Left ventricle myocardium superior (tissue), 1 donor: Measurements from ENCODE around the gene CCDC91. TPM values are rescaled to one million over a fixed set of nuclear protein-coding genes. Genes with fewer than 3 reads are reported as not detected.
"Not testable (repeated sequence)": the region's sequence is repeated elsewhere in the genome, so short reads cannot be mapped to it uniquely, and the experiment has no call there.

ENCODE experiments used
- ATAC-seq: fragments of 200-7000 bp; cut with Tn5 transposase; one replicate; pipeline ENCODE4 v1.9.1; 2020; ENCODE audit warnings: mild to moderate bottlenecking, moderate library complexity
- DNase-seq: peaks from one replicate; pipeline ENCODE4 v3.0.0-alpha.2; 2020
- intact Hi-C: fragments of 100-400 bp; cut with micrococcal nuclease; formaldehyde crosslinking; loops from one replicate; pipeline ENCODE4 v1.11.0; 2022
- total RNA-seq: library from RNA; stranded (reverse); fragmentation: NEBNext Ultra II Directional; extraction: Animal tissue kit (Norgen Biotek cat#: 25700); gene quantifications from one replicate; pipeline ENCODE4 v1.2.1, GENCODE V29; 2021
- donor health status: DM: no; HTN: yes; CAD: no; lungs with severe emphysema.

The CCDC91 gene
- total RNA-seq, 1 donor from 2014 or later, result 46.0 TPM

DNA sequence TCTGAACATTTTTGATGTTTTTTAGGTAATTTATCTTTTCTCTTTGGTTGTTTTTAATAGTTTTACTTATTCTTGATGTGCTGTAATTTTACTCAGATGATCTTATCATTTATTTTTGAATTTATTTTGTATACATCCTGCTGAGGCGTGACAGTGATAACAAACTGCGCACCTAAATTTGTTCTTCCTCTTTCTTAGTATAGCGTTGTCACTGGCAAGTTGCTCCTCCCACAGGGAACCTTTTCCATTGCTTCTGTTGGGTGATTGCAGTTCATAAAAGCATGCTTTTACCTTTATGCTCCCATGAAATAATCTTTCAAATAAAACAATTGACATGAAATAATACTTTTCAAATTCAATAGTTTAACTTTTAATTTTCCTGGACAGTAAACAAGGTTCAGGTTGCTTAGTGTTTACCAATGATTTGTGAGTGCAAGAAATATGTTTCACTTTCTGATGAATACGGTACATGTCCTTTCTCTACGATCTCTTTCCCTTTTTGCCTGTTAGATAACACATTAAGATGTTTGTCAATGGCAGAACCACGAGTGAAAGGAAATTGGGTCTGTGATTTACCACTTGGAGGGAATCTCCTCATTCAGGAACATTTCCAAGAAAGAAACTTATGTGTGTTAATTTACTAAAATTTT, 223.3 kb downstream of the CCDC91 start:
- ATAC-seq, result no peak
- intact Hi-C loops, result no loop called here

DNA sequence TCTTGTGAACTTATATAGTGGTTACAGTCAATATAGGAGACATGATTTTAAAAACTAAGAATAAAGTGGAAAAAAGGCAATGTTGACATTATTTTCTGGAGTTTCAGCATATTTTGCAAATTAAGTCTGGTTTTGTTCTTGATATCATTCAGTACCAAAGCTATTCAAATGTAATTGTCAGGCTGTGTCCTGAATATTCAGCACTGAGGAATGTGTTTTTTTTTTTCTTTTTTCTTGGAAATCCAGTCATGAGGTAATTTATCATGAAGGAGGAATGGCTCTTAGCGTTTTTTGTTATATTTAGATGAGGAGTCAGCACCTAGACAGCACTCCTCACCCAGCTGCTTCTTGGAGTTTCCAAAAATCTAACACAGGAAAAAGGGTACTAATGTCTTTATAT, 225.5 kb downstream of the CCDC91 start:
- ATAC-seq, result no peak
- intact Hi-C loops, result no loop called here
- no peak for DNase-seq

More for the DNA sequence above, 223.3 kb downstream of the CCDC91 start:
- DNase-seq, result no peak

DNA sequence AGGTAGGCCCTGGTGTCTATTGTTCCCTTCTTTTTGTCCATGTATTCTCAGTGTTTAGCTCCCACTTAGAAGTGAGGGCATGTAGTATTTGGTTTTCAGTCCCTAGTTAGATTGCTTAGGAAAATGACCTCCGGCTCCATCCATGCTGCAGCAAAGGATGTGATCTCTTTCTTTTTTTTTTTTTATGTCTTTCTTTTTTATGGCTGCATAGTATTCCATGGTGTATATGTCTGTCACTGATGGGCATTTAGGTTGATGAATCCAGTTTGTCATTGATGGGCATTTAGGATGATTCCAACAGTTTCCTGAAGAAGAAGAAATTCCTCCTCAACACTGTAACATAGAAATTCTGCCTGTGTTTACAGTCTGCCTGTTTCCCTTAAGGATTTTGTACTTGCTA, 231.1 kb downstream of the CCDC91 start:
- intact Hi-C loops, result no loop called here
- DNase-seq, result no peak
- ATAC-seq, result no peak

DNA sequence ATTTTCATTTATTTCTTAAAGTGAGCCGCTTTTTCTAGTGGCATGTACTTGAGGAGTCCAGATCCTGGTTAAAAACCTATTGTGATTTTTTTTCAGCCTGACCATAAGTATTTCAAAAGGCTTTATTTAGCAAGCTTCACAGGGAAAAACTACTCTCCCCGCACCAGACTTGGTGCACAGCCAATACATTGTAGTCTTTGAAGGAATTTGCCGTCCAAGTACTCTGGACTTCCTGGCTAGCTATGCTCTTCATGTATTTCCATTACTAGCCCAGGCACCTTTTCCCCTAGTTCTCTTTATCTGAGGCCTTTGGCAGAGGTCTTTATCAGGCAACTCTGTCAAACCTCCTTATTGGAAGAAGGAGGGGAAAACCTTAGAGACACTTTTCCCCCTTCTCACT, 234.7 kb downstream of the CCDC91 start:
- intact Hi-C loops, result no loop called here
- no peak for DNase-seq
- peak; percentile 67 for ATAC-seq

DNA sequence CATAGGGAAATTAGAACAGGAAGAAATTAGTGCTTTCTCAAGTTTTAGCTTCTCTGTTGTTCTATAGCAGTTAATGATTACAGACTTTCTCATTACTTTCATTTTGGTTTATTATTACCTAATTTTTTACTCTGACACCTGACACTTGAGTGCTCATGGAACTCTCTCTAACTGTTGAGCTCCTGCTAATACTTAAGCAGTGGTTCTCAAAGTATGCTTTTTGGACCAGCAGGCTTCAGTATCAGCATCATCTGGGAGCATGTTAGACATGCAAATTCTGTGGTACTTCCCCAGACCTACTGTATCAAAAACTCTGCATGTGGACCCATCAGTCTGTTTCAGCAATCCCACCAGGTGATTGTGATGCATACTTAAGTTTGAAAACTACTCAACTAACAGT, 235.3 kb downstream of the CCDC91 start:
- DNase-seq (no peak), ATAC-seq (no peak)
- intact Hi-C loops, result no loop called here

DNA sequence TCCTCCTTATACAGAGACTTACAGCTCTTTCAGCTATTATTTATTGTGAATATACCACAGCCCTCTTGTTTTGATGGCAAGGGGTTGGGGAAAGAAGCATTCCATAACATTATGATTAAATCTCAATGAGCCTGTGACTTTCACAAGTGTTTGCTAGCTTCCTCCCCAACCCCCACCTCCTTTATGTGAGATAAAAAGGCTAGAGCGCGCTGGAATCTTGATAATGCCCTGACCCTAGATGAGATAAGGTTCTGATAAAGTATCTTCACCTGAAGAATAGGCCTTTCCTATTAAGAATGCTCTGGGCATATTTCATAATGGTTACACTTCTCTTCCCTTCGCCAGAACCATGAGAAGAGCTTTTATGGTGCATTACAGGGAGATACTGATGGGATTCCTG, 236.8 kb downstream of the CCDC91 start:
- no peak for DNase-seq
- no peak for ATAC-seq
- intact Hi-C loops, result no loop called here

DNA sequence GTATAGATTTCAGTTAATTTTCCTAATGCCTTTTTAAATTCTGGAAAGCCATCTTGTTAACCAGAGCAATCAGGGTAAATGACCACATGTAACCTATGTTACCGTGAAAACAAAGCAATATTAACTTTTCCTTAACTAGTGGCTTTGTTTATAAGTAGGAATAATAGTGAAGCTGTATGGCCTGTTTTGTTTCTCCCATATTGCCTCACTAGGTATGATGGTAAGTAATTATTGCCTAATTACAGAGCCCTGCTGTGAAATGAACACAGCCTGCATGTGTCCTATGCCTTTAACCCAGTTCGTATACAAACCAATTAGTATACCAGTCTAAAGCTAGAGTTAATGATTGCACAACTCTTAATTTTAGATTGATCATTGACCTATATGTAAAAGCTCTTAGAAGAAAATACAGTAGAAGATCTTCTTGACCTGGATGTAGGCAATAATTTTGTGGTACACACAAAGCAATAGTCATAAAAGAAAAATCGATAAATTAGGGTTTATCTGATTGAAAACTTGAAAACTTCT, 249.9 kb downstream of the CCDC91 start:
- DNase-seq (no peak), ATAC-seq (no peak)
- intact Hi-C loops, result no loop called here

DNA sequence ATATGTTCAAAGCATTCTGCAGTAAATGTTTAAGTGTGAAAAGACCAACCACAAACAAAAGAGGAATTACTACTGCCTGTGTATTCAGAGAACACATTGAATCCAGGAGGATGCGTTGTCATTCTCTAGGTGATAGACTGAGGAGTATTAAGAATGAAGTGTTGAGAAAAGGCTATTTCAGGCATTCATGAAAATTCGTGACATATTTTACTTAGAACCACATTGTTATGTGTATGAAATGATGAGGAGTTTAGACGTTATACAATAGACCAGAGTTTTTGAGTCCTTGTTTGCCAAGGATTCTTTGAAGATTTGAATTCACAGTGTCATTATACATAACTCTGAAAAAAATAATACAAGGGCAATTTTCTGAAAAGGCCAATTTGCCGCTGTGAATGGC, 251.8 kb downstream of the CCDC91 start:
- ATAC-seq (no peak), DNase-seq (no peak)
- intact Hi-C loops, result no loop called here

DNA sequence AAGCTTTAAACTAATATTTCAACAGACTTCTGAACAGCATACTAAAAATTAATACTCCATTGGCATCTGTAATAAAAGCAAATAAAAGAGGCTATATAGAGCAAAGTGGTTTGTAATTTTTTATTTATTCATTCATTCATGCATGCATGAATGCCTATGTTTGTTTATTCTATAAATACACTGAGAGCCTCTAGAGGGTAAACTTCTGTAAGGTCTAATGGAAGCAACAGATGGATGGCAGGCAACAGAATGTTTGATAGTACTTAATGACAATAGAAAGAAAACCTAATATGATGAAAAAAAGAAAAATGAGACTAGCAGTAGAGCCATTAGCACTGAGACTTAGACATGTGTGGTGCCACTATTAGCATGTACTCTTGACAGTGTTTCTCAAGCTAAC, 253.1 kb downstream of the CCDC91 start:
- ATAC-seq (no peak), DNase-seq (no peak)
- intact Hi-C loops, result no loop called here

DNA sequence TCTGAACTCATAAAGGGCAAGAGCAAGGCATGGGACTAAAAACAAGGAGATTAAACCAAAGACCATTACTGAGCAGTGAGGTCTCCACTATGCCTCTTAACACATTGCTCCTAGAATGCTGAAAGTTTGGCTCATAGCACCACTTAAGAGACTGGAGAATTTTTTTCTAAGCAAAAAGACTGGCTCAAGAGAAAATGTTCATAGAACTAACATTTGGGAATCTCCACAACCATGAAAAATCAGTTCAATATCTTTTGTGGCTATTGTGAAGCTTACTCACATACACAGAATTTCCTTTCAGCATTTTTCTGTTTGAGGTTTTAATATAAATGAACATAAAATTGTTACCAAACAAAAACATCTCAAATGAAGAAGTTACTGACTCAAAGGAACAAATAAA, 255.8 kb downstream of the CCDC91 start:
- intact Hi-C loops, result no loop called here
- DNase-seq (no peak), ATAC-seq (no peak)

DNA sequence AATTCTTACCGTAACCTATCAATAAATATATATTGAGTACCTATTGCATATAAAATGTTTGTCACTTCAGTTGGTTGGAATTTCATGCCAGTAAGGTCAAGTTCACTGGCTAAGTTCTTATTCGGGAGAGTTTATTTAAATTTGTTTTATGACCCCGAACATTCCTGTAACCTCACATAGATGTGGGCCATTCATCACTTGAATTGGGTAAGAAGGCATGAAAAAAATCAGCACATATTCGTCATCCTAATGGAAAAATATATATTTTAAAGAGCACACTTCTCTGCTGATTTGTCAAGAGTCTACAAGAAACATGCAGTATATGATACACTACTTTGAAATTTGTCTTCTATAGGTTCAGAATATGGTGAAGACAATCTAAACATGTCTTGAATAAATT, 263.4 kb downstream of the CCDC91 start:
- intact Hi-C loops, result no loop called here
- no peak for ATAC-seq

DNA sequence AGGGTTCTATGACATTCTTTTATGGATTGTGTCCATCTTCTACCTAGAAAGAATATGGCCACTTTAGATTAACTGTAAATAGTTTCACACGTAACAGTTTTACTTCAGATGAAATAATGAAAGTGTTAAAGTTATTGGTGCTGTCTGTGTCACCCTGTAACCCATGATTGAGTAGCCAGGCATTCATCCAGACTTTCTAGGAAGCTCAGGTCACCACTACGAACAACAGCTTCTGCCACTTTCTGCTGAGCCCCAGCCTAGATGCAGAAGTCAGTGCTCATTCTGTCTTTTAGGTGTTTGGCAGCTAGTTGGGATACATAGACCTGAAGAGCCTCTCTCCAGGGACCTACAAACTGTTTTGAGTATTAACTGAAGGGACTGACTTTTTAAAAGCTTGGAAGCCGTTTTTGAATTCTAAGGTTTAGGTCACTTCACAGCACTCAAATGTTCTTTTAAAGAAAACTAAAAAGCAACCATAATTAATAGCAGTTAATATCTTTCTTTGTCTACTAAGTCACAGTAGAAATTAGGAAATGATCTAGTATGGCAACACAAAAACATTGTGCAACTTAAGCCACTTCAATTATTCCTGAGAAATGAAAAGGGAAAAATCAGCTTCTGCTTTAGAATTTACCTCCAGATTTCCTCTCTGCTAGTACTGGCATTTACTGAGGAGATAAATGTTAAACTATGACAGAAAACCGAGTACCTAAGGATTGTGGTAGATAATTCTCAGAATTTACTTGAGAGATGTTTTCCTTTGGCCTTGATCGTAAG, 266.9 kb downstream of the CCDC91 start:
- DNase-seq (no peak), ATAC-seq (peak; percentile 50)
- intact Hi-C loops, result no loop called here

More for the DNA sequence above, 263.4 kb downstream of the CCDC91 start:
- no peak for DNase-seq

DNA sequence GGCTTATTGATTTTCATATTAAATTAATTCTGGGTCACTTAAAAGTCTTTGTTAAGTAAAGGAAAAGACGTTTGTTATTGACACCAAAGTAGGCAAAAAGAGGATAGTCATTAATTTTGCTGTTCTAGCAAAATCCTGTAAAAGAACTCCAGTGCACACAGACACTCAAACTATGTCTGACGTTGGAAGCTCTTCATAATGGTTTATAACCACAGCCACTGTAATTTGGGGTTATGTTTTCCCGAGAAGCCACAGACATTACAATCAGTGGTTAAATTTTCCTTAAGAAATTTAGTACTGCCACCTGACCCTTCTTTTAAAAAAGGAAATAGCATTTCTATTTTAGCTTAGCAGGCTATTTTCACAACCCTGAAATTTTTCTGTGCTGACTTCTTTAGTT, 267.5 kb downstream of the CCDC91 start:
- no peak for DNase-seq
- ATAC-seq, result no peak
- intact Hi-C loops, result no loop called here

DNA sequence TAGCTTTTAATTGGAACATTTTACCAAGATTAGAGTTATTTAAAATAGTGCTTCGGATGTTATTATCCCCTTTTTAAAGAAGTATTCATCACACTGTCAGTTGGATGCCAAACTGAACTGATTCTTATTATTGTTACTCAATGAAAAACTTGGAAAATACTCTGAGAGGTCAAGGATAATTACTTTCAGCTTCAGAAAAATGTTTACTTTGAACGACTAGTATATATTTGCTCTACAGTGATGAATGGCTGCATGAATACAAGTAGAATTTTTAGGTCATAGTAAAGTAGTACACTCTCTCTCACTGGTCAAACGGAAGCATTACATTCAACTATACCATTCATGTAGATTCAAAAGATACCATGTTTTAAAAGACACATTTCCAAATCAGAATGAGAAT, 269.2 kb downstream of the CCDC91 start:
- DNase-seq (no peak), ATAC-seq (no peak)
- intact Hi-C loops, result no loop called here

DNA sequence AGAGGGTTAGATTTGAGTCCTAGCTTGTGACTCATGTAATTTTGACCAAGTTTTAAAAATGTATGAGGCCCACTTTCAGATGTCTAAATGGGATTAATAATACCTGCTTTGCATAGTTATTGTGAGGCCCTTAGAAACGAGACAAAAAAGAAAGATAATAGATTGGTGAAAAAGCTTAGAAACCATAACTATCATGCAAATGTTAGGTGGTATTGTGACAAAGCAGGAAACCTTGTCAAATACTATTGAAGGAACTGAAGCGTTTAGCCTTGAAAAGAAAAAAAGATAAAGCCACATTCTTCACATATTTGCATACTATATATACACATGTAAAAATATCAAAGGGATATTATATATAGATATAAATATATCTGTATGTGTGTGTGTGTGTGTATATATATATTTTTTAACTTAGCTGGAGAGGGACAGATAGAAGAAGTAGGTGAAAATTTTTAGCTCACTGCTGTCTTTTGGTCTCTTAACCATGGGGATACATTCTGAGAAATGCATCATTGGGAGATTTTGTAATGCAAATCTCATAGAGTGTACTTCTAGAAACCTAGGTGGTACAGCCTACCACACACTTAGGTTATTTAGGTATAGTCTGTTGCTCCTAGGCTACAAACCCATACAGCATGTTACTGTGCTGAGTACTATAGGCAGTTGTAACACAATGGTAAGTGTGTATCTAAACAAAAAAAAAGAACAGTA, 270.3 kb downstream of the CCDC91 start:
- DNase-seq, result no peak
- ATAC-seq, result no peak
- intact Hi-C loops, result no loop called here

DNA sequence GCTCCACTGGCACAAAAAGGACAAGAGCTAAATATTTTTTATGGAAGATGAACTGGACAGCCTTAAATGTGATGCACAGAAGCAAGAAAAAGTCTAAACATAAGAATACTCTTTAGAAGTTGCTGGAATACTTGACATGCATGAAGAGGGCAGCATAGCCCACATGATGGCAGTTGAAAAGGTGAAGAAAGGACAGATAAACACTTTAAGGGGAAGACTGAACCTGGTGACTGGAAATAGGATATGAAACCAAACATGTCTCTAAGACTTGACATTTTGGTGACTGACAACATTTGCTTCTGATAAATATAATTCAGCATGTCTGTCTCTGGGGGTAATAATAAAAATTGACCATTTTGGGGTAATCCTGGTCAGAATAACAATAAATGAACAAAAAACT, 273.1 kb downstream of the CCDC91 start:
- no peak for ATAC-seq
- intact Hi-C loops, result no loop called here
- no peak for DNase-seq

DNA sequence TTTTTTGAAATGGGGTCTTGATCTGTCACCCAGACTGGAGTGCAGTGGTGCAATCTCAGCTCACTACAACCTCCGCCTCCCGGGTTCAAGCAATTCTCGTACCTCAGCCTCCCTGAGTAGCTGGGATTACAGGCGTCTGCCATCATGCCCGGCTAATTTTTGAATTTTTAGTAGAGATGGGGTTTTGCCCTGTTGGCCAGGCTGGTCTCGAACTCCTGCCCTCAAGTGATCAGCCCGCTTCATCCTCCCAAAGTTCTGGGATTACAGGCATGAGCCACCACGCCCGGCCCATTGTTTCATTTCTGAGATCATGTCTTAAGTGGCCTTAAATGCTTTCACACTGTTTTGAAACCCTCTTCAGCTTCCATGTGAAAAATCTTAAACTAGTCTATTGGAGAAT, 281.5 kb downstream of the CCDC91 start:
- DNase-seq, intact Hi-C loops, ATAC-seq: not testable (repeated sequence)

DNA sequence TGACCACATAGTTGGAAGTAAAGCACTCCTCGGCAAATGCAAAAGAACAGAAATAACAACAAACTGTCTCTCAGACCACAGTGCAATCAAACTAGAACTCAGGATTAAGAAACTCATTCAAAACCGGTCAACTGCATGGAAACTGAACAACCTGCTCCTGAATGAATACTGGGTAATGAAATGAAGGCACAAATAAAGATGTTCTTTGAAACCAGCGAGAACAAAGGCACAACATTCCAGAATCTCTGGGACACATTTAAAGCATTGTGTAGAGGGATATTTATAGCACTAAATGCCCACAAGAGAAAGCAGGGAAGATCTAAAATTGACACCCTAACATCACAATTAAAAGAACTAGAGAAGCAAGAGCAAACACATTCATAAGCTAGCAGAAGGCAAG, 285.9 kb downstream of the CCDC91 start:
- intact Hi-C loops, DNase-seq, ATAC-seq: not testable (repeated sequence)

DNA sequence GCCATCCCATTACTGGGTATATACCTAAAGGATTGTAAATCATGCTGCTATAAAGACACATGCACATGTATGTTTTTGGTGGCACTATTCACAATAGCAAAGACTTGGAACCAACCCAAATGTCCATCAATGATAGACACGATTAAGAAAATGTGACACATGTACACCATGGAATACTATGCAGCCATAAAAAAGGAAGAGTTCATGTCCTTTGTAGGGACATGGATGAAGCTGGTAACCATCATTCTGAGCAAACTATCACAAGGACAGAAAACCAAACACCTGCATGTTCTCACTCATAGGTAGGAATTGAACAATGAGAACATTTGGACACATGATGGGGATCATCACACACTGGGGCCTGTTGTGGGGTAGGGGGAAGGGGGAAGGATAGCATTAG, 288.8 kb downstream of the CCDC91 start:
- DNase-seq, intact Hi-C loops, ATAC-seq: not testable (repeated sequence)

DNA sequence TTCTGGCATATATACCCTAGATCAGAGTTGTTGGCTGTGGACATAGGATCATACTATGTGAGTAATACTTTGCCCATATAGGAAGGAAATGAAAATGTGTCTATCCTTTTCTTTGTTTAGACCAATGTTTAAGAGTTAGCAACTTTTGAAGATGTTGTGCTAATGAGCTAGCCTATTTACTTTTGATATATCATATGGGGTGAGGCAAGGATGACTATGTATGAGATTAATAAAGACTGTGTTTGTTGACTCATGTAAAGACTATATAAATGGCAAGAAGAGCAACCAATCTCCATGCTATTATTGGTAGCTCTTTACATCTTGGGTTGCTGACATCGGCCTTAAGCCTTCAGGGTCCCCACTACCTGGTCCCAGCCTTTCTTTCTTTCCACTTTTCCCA, 289.4 kb downstream of the CCDC91 start:
- DNase-seq (no peak), ATAC-seq (no peak)
- intact Hi-C loops, result no loop called here
